NCI-H226 (cell line): ENCODE measurements around the gene VPS41.
A peak's percentile ranks its signal among the peaks of the same experiment; 100 is the strongest.

ENCODE experiments used
- DNase-seq: peaks from one replicate; pipeline ENCODE4 v3.0.0-alpha.2; 2015

The VPS41 gene

GRCh38 chr7:38905056-38905759, 3.8 kb downstream of the VPS41 start:
- no peak for DNase-seq

GRCh38 chr7:38903057-38903456, 5.9 kb downstream of the VPS41 start:
- no peak for DNase-seq

GRCh38 chr7:38902449-38902848, 6.5 kb downstream of the VPS41 start:
- DNase-seq: no peak

- peak; percentile 34 for DNase-seq
Measured at GRCh38 chr7:38893061-38893460, 15.9 kb downstream of the VPS41 start.

- DNase-seq: no peak
Measured at GRCh38 chr7:38890597-38890996, 18.4 kb downstream of the VPS41 start.

GRCh38 chr7:38889872-38890432, 19.0 kb downstream of the VPS41 start:
- no peak for DNase-seq

GRCh38 chr7:38889079-38889478, 19.9 kb downstream of the VPS41 start:
- no peak for DNase-seq

- DNase-seq: no peak
Measured at GRCh38 chr7:38886265-38886664, 22.7 kb downstream of the VPS41 start.

- no peak for DNase-seq
Measured at GRCh38 chr7:38883706-38884105, 25.3 kb downstream of the VPS41 start.

- DNase-seq: no peak
Measured at GRCh38 chr7:38881947-38882684, 26.9 kb downstream of the VPS41 start.

GRCh38 chr7:38881015-38881414, 28.0 kb downstream of the VPS41 start:
- peak; percentile 37 for DNase-seq

- DNase-seq: no peak
Measured at GRCh38 chr7:38880454-38880853, 28.5 kb downstream of the VPS41 start.

GRCh38 chr7:38880035-38880434, 29.0 kb downstream of the VPS41 start:
- DNase-seq: no peak

GRCh38 chr7:38878694-38879457, 30.1 kb downstream of the VPS41 start:
- DNase-seq: no peak

- DNase-seq: no peak
Measured at GRCh38 chr7:38873433-38873832, 35.6 kb downstream of the VPS41 start.

- DNase-seq: no peak
Measured at GRCh38 chr7:38872202-38872601, 36.8 kb downstream of the VPS41 start.

GRCh38 chr7:38870147-38870546, 38.8 kb downstream of the VPS41 start:
- DNase-seq: no peak

- DNase-seq: no peak
Measured at GRCh38 chr7:38863601-38864291, 45.2 kb downstream of the VPS41 start.

GRCh38 chr7:38862666-38863065, 46.3 kb downstream of the VPS41 start:
- no peak for DNase-seq

GRCh38 chr7:38858259-38858884, 50.6 kb downstream of the VPS41 start:
- peak; percentile 25 for DNase-seq

GRCh38 chr7:38855867-38856266, 53.1 kb downstream of the VPS41 start:
- peak; percentile 17 for DNase-seq

- DNase-seq: no peak
Measured at GRCh38 chr7:38855386-38855785, 53.6 kb downstream of the VPS41 start.
